SKM-1 treated with dmso at 0.1 percent for 144 hours (cell line): ENCODE measurements around the gene ZSWIM9.
"Not testable (repeated sequence)": the region's sequence is repeated elsewhere in the genome, so short reads cannot be mapped to it uniquely, and the experiment has no call there.

Experiments used
- DNase-seq: peaks from one replicate; lab custom pipeline; 2025; ENCODE audit not compliant: unreplicated experiment; lab: John Stamatoyannopoulos, UW

Gene ZSWIM9

DNA sequence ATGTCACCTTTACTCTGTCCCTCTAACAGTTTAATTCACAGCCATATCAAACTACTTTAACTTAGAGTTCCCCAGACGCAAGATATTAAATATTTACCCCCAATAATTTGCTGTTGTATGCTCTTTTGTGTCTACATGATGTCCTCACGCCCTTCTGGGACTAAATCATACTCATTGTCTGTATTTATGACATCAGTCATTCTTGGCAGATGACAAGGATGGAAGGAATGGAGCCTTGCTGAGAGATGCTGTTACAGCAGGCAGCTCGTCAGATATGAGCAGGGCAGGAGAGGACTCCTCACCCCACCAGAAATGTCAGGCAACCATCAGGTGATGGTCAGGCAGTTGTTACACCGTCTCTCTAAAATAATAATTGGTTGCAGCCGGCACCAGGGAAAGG, 43.5 kb downstream of the ZSWIM9 start:
- DNase-seq: no peak

DNA sequence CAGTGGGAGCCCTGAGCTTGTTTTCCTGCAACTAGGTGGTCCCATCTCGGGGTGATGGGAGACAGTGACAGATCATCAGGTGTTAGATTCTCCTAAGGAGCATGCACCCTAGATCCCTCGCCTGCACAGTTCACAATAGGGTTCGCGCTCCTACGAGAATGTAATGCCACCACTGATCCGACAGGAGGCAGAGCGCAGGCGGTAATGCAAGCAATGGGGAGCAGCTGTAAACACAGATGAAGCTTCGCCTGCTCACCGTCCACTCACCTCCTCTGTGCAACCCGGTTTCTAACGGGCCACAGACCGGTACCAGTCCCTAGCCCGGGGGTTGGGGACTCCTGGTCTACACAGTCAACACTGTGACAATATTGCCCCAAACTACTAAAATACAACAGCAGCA, 46.5 kb downstream of the ZSWIM9 start:
- no peak for DNase-seq

DNA sequence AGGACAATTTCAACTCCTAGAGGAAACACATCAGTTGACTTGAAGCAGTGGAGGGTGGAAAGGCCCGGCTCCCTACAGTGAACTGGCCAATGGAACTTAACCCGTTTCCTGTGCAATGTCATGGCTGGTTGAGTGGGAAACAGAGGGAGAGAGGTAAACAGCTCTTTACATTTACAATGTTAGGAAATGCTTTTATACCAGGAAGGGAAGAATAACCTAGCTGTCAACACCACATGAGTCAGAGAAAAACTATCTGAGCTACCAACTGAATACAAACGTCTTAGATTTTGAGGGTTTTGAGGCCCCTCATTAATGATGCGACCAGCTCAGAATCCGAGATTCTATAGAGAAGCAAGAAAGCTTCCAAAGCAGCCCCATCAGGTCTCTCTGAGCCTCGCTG, 48.5 kb downstream of the ZSWIM9 start:
- no peak for DNase-seq

DNA sequence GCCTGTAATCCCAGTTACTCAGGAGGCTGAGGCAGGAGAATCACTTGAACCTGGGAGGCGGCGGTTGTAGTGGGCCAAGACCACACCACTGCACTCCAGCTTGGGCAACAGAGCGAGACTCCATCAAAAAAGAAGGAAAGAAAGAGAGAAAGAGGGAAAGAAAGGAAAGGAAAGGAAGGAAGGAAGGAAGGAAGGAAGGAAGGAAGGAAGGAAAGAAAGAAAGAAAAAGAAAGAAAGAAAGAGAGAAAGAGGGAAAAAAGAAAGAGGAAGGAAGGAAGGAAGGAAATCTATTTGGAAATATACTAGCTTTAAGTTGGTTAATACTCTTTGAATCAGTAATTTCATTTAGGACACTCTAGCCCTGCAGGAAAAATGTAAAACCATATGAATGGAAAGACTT, 50.3 kb downstream of the ZSWIM9 start:
- DNase-seq: not testable (repeated sequence)

DNA sequence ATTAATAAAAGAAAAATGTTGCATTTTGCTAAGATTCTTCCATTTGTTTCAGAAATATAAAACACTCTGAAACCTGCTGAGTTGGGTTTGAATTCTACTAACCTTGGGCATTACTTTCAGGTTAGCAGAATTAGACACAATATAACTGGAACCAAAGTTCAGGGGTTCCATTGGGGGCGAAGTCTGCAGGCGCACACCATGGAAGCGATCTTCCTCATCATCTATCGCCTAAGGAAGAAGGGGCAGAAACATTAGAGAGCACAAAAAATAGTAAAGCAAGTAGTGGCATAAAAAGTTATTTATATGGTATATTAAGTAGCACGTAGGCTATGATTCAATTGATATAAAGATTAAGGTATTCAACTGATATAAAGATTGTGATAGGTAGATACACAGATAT, 51.1 kb downstream of the ZSWIM9 start:
- no peak for DNase-seq

DNA sequence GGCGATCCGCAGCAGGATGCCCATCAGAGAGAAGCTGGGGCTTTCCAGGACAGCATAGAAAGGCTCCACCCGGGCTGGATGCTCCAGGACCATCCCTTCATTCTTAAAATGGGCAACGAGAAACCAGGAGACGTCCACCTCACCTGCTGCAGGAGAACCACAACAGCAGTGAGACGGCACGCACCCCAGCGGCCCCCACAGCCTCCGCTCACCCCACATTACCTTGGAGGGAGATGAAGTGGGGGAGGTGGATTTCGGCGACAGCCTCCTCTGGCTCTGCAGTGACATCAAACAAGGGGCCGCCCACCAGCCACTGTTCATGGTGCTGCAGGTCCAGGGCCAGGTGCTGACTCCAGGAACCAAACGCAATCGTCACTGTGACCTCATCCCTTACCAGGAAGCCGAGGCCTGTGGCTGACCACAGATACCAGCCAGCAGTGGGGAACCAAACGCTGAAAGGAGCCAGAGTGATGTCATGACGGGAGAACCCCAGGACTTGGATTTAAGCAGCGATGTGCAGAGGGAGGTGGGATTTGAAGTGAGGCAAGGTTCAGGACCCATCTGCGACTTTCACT, 60.2 kb downstream of the ZSWIM9 start:
- DNase-seq: no peak

DNA sequence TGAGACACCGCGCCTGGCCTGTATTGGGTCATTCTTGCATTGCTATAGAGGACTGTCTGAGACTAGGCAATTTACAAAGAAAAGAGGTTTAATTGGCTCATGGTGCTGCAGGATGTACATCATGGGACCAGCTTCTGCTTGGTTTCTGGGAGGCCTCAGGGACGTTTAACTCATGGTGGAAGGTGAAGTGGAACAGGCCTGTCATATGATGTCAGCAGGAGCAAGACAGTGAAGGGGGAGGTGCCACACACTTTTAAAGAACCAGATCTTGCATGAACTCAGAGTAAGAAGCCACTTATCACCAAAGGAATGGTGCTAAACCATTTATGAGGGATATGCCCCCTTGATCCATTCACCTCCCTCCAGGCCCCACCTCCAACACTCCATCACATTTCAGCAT, 66.6 kb downstream of the ZSWIM9 start:
- no peak for DNase-seq

DNA sequence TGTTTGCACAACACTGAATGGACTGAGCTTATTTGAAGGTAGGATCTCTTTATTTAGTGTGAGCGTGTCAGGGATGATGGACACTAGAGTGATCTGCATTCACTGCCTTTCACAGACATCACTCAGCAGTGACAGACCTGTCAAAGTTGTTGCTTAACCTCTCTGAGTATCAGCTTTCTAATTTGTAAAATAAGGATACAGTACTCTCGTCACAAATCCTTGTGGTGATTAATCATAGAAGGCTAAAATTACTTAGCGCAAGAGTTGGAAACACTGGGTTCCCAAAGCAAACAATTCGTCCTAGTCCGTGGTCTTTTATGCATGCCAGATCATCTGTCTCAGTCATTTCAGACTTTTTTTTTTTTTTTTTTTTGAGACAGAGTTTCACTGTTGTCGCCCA, 68.6 kb downstream of the ZSWIM9 start:
- DNase-seq: no peak

DNA sequence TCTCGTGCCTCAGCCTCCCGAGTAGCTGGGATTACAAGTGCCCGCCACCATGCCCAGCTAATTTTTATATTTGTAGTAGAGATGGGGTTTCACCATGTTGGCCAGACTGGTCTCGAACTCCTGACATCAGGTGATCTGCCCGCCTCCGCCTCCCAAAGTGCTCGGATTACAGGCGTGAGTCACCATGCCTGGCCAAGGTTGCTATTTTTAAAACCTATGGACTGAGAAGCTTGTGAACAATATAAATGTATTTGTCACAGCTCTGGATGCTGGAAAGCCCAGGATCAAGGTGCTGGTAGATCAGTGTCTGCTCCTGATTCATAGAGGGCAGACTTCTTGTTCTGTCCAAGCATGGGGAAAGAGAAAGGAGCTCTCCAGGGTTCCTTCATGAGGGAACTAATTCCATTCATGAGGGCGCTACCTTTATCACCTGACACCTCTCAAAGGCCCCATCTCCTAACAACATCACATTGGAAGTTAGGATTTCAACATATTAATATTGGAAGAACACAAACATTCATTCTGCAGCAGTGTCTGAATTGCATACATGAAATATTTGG, 69.2 kb downstream of the ZSWIM9 start:
- DNase-seq: no peak

DNA sequence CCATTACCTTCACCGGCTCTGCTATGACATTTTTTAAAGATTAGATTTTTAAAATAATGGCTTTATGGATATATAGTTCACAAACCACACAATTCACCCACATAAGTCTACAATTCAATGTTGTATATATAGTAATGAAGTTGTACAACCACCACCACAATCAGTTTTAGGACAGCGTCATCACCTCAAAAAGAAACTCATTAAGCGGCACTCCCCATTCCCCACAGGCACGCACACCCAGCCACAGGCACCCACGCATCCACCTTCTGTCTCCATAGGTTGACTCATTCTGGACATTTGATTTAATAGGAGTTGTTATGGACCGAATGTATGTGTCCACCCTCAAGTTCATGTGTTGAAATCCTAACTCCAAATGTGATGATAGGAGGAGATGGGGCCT, 71.3 kb downstream of the ZSWIM9 start:
- DNase-seq: not testable (repeated sequence)

DNA sequence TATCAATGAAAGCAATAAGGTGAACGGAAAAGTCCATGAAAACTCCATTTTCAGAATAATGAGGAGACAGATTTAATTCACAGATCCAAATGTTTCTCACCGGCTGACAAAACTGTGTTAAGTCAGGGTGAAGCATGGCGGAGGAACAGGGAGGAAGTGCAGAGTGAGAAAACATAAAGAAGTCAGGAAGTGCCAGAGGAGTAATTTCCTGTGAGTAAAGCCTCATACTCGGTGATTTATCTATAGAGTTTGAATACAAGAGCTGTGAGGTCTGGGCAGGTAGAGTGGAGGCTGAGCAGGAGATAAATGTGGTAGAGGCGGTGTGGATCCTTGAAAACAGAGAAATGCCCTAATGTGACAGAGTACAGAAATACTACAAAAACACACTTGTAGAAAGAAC, 73.8 kb downstream of the ZSWIM9 start:
- DNase-seq: no peak

DNA sequence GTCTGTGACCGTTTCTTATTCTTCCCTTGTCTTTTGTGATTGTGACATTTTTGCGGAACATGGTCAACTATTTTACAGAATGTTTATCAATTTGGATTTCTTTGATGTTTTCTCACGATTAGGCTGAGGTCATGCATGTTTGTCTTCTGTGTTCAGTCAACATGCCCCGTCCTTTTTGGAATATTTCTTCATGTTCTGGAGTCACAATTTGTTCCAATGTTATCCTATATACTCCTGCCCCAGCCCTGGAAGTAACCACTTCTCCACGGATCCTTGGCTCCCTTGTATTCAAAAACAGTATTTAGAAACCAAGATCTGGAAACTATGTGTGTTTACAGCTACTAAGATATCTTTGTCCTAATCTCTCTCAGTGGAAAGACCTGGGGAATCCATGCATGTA, 75.6 kb downstream of the ZSWIM9 start:
- no peak for DNase-seq

DNA sequence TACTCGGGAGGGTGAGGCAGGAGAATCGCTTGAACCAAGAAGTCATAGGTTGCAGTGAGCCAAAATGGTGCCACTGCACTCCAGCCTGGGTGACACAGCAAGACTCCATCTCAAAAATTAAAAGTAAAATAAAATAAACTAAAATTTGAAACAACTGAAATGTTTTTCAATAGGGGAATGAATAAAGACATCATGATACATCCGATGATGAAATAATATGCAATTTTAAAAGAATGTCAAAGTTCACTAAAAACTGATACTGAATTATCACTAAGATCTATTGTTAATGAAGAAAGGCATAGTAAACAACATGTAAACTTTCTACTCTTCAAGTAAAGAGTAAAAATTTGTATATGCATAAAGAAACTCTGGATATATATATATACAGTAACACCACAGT, 76.7 kb downstream of the ZSWIM9 start:
- DNase-seq: no peak
